Measurements from ENCODE around the gene COQ9. TPM values are rescaled to one million over a fixed set of nuclear protein-coding genes. Genes with fewer than 3 reads are reported as not detected.
"Not testable (repeated sequence)": the region's sequence is repeated elsewhere in the genome, so short reads cannot be mapped to it uniquely, and the experiment has no call there.

COQ9 gene, protein sequence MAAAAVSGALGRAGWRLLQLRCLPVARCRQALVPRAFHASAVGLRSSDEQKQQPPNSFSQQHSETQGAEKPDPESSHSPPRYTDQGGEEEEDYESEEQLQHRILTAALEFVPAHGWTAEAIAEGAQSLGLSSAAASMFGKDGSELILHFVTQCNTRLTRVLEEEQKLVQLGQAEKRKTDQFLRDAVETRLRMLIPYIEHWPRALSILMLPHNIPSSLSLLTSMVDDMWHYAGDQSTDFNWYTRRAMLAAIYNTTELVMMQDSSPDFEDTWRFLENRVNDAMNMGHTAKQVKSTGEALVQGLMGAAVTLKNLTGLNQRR
- 32.1 TPM for polyA plus RNA-seq (2013, experiment 1 of 2; ENCODE audit: insufficient read length)
- 23.7 TPM for polyA plus RNA-seq (2013, experiment 2 of 2; ENCODE audit: insufficient read length)

DNA sequence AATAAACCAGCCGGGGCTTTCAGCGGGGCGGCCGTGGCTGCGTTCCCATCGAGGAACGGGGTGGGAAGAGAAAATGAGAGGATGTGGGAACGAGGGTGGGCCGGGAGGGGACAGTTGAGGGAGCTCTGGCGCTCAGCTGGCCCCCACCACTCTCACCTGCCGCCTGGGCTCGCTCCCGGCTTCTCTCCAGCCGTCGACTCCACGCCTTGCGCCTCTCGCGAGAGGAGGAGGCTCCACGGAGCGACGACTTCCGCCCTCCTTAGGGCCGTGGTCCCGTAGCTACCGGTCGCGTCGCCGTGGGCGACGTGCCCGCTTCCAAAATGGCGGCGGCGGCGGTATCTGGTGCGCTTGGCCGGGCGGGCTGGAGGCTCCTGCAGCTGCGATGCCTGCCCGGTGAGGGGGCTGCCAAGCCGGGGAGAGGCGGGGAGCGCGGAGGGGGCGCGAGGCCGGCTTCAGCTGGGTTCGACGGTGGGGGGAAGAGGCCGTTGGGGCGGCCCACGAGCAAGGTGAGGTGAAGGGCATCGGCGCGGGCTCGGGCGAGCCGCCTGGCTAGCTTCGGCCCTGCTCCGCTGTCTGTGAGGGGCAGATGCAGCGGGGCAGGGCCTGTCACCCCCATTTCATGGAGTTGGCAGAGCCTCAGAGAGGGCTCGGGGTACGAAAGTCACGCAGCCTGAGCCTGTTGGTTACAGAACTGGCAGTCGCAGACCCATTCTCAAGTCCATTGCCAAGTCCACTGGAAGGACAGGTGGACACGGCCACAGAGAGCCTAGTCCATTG is at the start of gene COQ9, which contains the start of gene CIAPIN1:
Gene COQ9 (plus strand): TSS at position 294 of the 777 bp plus-strand sequence. CDS start 27 bp downstream, at position 321.
Gene CIAPIN1 (minus strand): TSS at position 200 of the 777 bp plus-strand sequence. CDS start 6,457 bp downstream, outside the sequence.
- peak; percentile 93 for DNase-seq

DNA sequence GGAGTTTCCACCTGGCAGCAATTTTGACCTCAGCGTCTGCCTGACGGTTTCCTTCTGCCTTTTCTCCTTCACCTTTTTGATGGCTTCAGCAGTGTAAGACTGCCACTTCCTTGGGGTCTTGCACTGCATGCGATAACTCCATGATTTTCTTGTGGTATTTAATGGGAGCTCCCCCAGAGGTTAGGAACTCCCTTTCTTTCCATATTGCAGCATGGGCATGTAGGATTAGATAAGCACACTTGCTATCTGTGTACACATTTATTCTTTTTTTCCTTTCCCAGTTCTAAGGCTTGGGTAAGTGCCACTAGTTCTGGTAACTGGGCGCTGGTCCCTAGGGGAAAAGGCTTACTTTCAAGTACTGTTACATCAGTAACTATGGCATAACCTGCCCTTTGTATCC is 49.8 kb upstream of the COQ9 start:
- DNase-seq: not testable (repeated sequence)

DNA sequence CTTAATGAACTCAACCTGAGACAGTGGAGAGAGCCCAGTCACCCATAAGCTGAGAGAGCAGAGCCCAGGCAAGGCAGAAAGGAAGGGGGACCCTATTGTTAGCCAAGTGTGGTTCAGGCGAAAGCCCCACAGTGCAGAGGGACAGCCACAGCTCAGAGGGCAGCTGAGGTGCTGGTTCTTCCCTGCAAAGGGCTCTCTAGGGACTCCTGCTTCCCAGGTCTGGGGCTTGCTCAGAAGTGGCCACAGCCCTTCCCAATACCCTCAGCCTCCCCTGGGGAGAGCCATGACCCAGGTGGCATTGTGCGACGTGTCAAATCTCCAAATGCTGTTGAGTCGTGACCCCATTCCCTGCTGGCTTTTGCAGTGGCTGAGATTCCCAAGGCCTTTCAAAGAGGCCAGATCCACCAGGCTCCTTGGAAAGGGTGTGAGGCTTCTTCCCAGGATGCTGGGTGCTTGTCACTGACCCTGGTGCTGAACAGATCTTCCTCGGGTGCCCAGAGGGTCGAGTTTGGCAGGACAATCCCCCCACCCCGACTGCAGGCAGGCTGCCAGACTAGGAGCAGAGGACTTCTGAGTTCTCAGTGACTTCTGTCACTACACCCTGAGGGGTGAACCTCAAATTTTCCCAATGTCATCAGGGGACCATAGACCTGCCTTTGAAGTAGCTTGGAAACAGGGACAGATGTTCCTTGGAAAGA is 45.2 kb upstream of the COQ9 start:
- DNase-seq: no peak

DNA sequence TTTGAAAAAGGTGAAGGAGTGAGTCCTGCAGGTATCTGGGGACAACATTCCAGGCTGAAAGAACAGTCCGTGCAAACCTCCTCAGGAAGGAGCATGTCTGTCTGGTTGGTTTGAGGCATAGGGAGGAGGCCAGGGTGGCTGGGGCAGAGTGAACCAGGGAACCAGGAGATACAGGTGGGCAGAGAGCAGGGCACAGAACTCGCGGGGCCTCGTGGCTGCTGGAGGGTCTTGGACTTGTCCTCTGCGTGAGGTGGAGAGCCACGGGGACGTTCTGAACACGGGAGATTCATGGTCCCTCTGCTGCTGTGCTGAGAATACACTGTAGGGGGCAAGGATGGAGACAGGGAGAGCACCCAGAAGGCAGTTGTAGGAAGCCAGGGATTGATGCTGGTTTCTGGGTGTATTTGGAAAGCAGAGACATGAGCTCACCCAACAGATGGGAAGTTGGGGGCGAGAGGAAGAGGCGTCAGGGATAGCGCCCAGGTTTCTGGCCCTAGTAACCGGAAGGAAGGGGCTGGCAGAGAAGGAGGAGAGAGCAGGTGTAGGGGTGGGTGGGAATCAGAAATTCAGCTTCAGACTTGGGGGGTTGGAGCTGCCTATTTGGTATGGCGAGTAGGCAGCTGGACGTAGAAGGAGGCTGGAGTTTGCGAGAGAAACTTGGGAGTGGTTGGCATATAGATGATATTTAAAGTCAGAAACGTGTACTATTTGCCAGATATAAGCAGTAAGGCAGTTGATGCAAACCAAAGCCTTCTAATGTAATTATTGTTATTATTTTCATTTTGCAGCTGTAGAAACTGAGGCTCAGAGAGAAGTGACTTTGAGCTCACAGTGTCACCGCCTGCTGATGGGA is 43.1 kb upstream of the COQ9 start, which contains the start of gene CCL17:
Gene CCL17 (plus strand): TSS at position 803 of the 853 bp plus-strand sequence. CDS start 9,166 bp downstream, outside the sequence.
- DNase-seq: no peak

DNA sequence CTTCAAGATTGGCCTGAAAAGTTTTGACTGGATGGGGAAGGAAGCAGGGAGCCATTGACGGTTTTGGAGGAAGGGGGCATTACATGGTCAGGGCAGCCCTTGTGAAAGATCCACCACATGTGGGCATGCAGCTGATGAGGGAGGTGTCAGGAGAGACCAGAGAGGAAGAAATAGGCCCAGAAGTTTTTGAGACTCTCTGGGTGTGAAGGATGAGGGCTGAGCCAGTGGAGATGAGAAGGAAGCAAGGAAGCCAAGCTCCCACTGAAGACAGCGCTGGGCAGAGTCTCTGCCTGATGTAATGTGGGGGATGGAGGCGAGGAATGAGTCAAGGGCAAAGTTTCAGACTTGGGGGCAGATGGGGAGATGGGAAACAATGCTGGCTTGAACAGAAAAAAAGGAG is 42.2 kb upstream of the COQ9 start:
- no peak for DNase-seq

DNA sequence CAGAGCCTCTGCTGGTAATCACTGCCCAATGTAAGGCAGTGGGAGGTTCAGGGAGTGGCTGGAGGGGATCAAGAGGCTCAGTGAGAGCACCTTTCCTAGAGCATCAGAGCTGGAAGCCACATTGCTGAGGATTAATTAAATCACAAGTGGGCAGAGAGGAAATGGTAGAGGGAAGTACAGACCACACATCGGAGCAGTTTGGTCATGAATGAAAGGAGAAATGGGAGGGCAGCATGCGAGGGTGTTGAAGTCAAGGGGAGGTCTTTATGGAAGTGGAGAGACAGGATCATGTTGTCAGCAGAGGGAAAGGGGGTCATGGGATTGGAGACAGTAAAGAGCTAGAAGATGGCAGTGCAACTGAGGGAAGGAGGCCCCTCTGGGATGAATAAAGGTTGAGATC is 40.4 kb upstream of the COQ9 start:
- no peak for DNase-seq

DNA sequence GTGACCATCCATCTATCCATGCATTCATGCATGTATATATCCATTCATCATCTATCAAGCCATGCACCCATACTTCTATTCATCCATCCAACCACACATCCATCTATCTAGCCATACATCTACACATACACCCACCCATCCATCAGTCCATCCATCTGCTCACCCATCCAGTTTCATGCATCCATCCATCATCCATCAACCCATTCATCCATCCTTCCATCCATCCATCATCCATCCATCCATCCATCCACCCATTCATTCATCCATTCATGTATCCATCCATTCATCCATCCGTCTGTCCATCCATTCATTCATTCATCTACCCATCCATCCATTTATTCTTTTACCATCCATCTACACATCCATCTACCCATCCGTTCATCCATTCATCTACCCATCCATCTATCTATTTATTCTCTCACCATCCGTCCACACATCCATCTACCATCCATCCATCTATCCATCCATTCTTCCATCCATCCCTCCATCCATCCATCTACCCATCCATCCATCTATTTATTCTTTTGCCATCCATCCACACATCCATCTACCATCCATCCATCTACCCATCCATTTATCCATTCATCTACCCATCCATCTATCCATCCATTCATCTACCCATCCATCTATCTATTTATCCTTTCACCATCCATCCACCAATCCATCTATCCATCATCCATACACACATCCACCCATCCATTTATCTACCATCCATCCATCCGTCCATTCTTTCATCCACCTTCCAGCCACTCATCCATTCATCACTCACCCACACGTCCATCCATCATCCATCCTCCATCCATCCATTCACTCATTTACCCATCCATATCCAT is 39.5 kb upstream of the COQ9 start:
- no peak for DNase-seq

DNA sequence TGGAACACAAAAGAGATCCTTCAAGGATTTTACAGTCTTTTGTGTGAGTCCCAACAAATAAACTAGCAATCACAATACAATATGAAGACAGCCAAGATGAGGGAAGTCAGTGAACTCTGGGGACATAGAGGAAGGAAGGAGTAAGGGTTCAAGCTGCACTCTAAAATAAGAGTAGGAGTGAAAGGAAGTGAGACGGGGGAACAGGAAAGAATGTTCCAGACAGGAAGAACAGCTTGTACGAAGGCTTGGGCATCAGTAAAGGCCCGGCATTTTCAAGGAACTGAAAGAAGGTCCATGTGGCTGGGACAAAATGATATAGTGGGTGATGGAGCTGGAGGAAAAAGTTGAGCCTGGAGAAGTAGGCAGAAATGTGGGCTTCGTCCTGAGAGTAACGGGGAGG is 38.2 kb upstream of the COQ9 start:
- no peak for DNase-seq

DNA sequence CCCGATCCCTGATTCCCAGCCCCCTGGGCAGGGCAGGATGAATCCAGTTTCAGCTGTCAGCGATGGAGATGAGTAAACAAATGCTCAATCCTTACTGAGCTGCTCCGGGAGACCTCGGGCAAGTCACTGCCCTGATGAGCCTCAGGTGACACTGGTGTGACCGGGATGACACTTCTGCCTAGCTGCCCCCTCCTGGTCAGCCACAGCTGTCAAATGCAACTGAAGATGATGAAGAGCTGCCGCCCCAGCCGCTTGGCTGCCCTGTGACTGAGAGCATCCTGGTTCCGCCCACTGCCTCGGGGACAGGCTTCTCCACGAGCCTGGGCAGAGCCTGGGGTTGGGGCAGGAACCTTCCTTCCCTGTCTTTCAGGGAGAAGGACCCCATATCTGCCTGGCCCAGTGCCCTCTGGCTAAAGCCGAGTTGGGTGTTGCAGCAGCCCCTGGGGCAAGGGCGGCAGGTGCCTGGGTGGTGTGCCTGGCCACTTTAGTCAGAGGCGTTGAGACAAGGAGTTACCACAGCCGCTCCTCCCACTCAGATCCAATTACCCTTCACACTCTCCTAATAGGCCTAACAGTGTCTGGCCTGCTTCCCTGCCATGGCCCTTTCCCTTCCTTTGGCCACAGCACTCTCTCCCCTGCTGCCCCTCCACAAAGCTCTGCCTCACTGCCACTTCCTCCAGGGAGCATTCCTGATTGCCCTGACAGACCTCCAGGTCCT is 37.2 kb upstream of the COQ9 start:
- DNase-seq: no peak

DNA sequence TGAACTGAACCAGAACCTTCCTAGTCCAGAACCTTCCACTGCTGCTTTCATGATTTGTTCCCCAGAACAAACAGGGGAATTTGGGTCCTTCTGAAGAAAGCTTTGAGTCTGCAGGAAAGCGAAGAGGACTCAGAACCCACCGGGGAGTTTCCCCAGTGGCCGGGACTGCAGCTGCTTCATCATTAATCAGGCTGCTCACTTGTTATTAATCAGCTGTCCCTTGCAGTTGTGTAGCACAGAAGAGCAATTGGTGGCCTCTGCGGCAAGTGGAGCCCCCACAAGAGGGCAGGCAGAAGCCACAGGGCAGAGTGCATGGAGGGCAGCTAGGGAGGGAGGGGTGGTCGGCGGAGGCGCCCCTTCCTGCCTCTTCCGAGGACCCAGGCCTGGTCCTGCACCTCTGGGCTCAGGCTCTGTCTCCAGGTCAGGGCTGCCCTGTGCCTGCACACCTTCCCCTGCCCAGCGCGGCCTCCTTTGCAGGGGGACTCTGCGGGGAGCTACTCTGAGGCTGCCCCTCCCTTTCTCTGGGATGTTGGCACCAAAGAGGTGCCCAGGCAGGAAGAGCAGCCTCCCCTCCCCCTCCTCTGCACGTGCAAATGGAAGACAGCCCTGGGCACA is 35.8 kb upstream of the COQ9 start:
- no peak for DNase-seq

DNA sequence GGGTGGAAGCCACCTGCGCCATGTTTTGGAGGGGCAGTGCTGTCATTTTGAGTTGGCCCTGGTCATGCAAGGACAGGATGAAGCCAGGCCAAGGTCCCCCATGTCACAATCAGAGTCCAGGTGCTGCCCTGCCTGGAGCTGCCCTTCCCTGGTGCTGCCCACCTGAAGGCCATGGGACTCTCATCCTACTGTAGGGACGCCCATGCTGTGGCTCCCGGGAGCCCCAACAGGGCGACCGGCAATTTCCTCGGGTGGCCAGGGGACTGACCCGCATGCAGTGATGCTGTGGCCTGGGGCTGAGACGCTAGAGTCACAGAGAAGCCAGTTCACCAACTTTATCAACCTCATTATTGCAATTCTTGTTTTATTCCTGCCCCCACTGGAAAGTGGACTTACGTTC is 34.7 kb upstream of the COQ9 start:
- no peak for DNase-seq

DNA sequence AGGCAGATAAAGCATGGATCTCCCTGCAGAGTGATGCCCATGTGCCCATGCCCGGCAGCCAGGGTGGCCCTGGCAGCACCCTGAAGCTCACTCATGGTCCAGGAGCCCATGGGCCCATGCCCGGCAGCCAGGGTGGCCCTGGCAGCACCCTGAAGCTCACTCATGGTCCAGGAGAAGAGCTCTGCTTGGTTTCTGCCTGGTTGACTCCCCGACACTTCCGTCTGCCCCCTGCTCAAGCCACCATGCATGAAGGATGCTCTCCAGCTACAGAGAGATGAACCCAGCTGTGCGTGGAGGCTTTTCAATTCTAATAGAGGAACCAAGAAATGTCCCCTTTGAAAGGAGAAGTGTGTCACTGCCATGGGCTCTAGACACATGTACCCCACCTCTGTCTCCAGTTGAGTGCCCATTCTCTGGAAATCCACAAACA is 34.0 kb upstream of the COQ9 start:
- DNase-seq: no peak

DNA sequence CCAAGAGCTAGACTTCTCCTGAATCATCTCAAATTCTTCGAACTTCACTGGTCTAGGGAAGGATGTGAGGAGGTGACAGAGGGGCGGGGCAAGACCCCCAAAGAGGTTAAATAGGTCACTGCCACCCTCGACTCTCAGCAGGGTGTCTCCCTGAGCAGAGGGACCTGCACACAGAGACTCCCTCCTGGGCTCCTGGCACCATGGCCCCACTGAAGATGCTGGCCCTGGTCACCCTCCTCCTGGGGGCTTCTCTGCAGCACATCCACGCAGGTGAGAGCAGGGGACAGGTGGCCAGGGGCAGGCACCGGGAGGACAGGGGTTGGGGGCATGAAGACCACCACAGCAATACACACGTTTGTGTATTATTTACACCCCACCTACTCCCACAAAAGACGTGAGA is 33.5 kb upstream of the COQ9 start:
- no peak for DNase-seq

DNA sequence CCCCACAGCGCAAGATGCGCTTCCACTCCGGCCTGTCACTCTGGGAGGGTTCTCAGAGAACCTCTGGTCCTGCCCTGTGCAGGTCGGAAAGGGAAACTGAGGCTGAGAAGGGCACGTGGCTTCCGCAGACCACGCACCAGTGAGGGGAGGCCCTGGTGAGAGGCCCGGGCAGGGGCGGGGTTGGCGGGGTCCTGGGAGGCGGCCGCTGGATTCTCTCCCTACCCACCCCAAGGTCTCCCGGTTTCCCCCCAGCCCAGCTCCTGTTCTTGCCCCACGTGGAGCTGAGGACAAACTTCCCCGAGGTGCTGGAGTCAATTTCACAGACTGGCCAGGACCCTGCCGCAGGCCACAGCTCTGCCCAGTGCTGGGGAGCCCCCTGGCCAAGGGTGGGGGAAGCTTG is 31.2 kb upstream of the COQ9 start:
- DNase-seq: no peak

DNA sequence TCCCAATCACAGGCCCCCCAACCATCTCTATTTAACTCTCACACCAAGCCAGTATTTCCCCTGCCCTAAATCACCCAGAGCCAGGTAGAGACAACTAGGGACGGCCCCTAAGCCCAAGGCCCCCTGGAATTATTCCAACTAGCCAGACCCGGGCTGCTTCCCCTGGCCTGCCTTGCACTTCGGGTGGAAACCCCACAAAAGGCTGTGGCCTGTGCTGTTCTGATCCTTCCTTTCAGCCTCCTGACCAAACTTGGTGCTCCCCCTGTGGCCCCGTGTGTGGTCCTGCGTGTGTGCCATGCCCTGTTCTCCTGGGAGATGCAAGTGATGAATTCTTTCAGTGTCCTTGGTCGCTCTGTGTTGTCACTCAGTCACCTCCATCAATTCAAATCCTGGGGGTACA is 27.8 kb upstream of the COQ9 start:
- no peak for DNase-seq

DNA sequence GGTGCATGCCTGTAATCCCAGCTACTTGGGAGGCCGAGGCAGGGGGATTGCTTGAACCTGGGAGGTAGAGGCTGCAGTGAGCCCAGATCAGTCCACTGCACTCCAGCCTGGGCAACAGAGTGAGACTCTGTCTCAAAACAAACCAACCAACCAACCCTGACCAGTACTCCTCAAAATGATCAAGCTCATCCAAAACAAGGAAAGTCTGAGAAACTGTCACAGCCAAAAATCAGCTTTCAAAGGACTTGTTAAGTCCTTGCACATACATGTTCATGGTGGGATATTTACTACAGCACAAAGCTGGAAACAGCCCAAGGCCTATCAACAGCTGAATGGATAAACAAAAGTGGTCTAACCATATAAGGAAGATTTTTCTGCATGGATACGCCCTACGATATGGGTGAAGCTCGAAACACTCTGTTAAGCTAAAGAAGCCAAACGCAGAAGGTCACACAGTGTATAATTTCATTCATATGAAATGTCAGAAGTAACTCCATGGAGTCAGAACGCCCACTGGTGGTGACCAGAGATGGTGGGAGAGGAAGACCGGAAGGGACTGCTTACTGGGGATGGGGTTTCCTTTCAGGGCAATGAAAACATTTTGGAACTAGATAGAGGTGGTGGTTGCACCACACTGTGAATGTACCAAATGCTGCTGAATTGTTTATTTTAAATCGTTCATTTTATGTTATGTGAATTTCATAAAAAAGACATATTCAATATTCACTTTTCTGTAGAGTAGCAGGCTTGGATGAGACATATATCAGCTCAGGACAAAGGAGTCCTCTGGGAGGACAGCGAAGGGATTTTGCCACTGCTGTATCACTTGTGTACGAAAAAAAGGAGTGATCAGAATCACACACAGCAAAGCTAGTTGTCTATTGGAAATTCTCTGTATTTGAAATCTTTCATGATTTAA is 25.0 kb upstream of the COQ9 start:
- DNase-seq: peak; percentile 76

DNA sequence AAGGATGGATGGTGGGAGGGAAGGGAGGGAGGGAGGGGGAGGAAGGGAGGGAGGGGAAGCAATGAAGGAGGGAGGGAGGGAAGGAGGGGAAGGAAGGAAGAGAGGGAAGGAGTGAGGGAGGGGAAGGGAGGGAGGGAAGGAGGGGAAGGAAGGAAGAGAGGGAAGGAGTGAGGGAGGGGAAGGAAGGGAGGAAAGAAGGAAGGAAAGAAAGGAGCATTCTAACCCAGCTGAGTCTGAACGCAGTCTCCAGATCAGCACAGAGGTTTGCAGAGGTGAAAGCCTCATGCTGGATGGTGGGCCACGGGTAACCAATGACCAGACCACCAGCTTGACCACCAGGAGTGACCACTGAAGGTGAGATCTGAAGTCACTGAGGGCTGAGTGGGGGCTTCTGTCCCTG is 24.1 kb upstream of the COQ9 start:
- no peak for DNase-seq

DNA sequence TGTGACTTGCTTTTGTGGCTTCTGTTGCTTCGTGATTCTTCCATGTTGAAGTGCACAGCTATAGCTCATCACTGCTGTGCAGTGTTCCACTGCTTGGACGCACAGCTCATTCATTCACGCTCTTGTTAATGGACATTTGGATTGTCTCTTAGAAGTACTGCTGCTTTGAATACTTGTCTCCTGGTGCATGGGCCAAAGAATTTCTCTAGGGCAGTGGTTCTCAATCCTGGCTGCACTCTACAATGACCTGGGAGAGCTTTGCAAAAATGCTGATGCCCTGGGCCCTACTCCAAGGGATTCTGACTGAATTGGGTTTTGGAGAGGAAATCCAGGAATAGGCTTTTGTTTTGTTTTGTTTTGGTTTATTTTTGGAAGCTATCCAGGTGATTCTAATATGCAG is 22.7 kb upstream of the COQ9 start:
- no peak for DNase-seq

DNA sequence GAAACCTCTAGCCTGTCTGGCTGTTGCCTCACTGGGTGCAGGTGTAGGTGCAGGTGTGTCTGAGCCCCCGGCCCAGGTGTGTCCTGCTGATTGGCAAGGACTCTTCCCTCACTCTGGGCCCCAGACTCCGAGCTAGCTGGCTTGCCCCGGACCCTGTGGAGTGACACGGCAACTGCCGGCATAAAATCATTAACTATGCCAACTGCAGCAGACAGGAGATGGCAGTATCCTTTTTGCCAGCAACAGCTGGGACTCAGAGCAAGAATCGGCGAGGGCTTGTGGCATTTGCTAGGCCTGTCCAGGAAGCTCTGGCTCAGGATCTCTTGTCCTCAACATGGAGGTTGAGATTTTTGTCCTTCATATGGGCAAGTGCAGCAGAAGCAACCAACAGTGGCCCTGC is 20.9 kb upstream of the COQ9 start:
- DNase-seq: no peak
